GM12878 (cell line): Measurements from ENCODE around the gene MTHFD2. TPM values are rescaled to one million over a fixed set of nuclear protein-coding genes. Genes with fewer than 3 reads are reported as not detected.

Experiments
- ATAC-seq: fragments of 200-7000 bp; cut with Tn5 transposase; 3 replicates; pipeline ENCODE4 v1.9.1; 2020; ENCODE audit warnings: mild to moderate bottlenecking, moderate library complexity
- BruUV-seq: library from RNA; stranded (reverse); fragments of 400-500 nt; replicated peaks from 2 replicates; lab custom pipeline; 2021; lab: Mats Ljungman, UMichigan
- CTCF ChIA-PET: fragments of 300-600 bp; sonication (Branson Sonifier 250); formaldehyde crosslinking; extraction: SDS; loops from one replicate; lab custom pipeline; 2021; ENCODE audit warnings: inconsistent platforms; lab: Yijun Ruan, JAX
- POLR2A ChIA-PET: fragments of 350-600 bp; formaldehyde crosslinking; extraction: SDS; loops from one replicate; lab custom pipeline; 2021; ENCODE audit warnings: inconsistent platforms; lab: Charles Lee
- RAD21 ChIA-PET: fragments of 300-600 bp; sonication (Branson Sonifier 250); formaldehyde crosslinking; loops from one replicate; lab custom pipeline; 2023; ENCODE audit warnings: antibody characterized with exemption; ENCODE audit not compliant: unreplicated experiment; lab: Charles Lee
- SMC1A ChIA-PET: fragments of 300-600 bp; sonication (Branson Sonifier 250); formaldehyde crosslinking; loops from one replicate; lab custom pipeline; 2023; ENCODE audit not compliant: unreplicated experiment, uncharacterized antibody; lab: Charles Lee
- DNase-seq: peaks from one replicate; pipeline ENCODE4 v3.0.0-alpha.2; 2011; ENCODE audit warnings: low read depth, low spot score
- FAIRE-seq: peaks from 3 replicates; lab custom pipeline; 2011; peaks lifted over from hg19 to GRCh38; lab: Jason Lieb, UNC
- H2AFZ ChIP-seq: 2 replicates; pipeline ENCODE4 v1.6.0; 2011; ENCODE audit warnings: low read depth, low read length, control low read depth; ENCODE audit not compliant: control insufficient read depth
- H3K27ac ChIP-seq: 2 replicates; pipeline ENCODE4 v1.5.1; 2011; ENCODE audit warnings: control low read depth; ENCODE audit not compliant: control insufficient read depth, insufficient read depth
- H3K27me3 ChIP-seq, 2 experiments: replicated peaks in 1 of 2; 2 replicates each; pipeline versions ENCODE4 v1.6.0 to v1.6.1; 2011; ENCODE audit warnings: low read length in 1 of 2; ENCODE audit not compliant: control insufficient read depth in 2 of 2, insufficient read depth in 2 of 2
- H3K36me3 ChIP-seq, 2 experiments: 2 replicates each; pipeline ENCODE4 v1.5.1; 2011; ENCODE audit warnings: low read length in 1 of 2; ENCODE audit not compliant: control insufficient read depth in 2 of 2, insufficient read depth in 2 of 2
- H3K4me1 ChIP-seq: 2 replicates; pipeline ENCODE4 v1.6.1; 2011; ENCODE audit warnings: mild to moderate bottlenecking, low read length, moderate library complexity, mixed read lengths; ENCODE audit not compliant: control insufficient read depth, insufficient read depth
- H3K4me2 ChIP-seq: 2 replicates; pipeline ENCODE4 v1.6.0; 2011; ENCODE audit warnings: control low read depth; ENCODE audit not compliant: control insufficient read depth, insufficient read depth
- H3K4me3 ChIP-seq: fragments of 200-600 bp; sonication (generic); 2 replicates; pipeline ENCODE4 v1.5.1; 2016
- H3K79me2 ChIP-seq: 2 replicates; pipeline ENCODE4 v1.6.0; 2011; ENCODE audit warnings: low read length; ENCODE audit not compliant: control insufficient read depth, insufficient read depth
- H3K9ac ChIP-seq: 2 replicates; pipeline ENCODE4 v1.8.0; 2011; ENCODE audit warnings: low read length, control low read depth, mixed read lengths; ENCODE audit not compliant: control insufficient read depth, insufficient read depth
- H3K9me3 ChIP-seq: replicated peaks from 3 replicates; pipeline ENCODE4 v1.5.1; 2011; ENCODE audit warnings: mild to moderate bottlenecking, low read length; ENCODE audit not compliant: control insufficient read depth, insufficient read depth
- H4K20me1 ChIP-seq: 2 replicates; pipeline ENCODE4 v1.6.0; 2011; ENCODE audit not compliant: control insufficient read depth, insufficient read depth
- BCL11A ChIP-seq: IDR thresholded peaks from 2 replicates; pipeline ENCODE4 v1.6.1; 2011; ENCODE audit warnings: low read depth, low read length
- MEF2B ChIP-seq: fragments of 450-650 bp; IDR thresholded peaks from 2 replicates; pipeline ENCODE4 v1.6.1; 2018; ENCODE audit warnings: mild to moderate bottlenecking, moderate library complexity; ENCODE audit not compliant: partially characterized antibody, poor library complexity, severe bottlenecking
- NFYB ChIP-seq: IDR thresholded peaks from 2 replicates; pipeline ENCODE4 v1.6.1; 2011; ENCODE audit warnings: low read depth, mild to moderate bottlenecking, low read length, improper control_type of control experiment, moderate library complexity; ENCODE audit not compliant: insufficient read depth
- NR2F1 ChIP-seq: fragments of 450-650 bp; conservative IDR thresholded peaks from 2 replicates; pipeline ENCODE4 v1.6.1; 2017; ENCODE audit warnings: mild to moderate bottlenecking
- POU2F2 ChIP-seq: IDR thresholded peaks from 3 replicates; pipeline ENCODE4 v1.6.1; 2011; ENCODE audit warnings: low read depth, mild to moderate bottlenecking, low read length, borderline replicate concordance
- RAD21 ChIP-seq: IDR thresholded peaks from 2 replicates; pipeline ENCODE4 v1.6.1; 2011; ENCODE audit warnings: mild to moderate bottlenecking, low read depth, low read length, moderate library complexity; ENCODE audit not compliant: insufficient read depth
- ZBTB33 ChIP-seq: fragments of 450-650 bp; IDR thresholded peaks from 2 replicates; pipeline ENCODE4 v1.6.1; 2017; ENCODE audit warnings: mild to moderate bottlenecking
- ZNF207 ChIP-seq: fragments of 450-650 bp; IDR thresholded peaks from 2 replicates; pipeline ENCODE4 v1.6.1; 2014; ENCODE audit warnings: antibody characterized with exemption, mild to moderate bottlenecking, borderline replicate concordance
- ZNF217 ChIP-seq: fragments of 450-650 bp; IDR thresholded peaks from 2 replicates; pipeline ENCODE4 v1.6.1; 2017; ENCODE audit warnings: antibody characterized with exemption, mild to moderate bottlenecking
- ZZZ3 ChIP-seq: IDR thresholded peaks from 2 replicates; pipeline ENCODE4 v1.6.1; 2011; ENCODE audit warnings: low read depth; ENCODE audit not compliant: control insufficient read depth, insufficient read length
- WGBS: methylation state at CpG from one replicate; pipeline ENCODE4 v1.1.6; 2016; ENCODE audit warnings: low lambda C conversion rate; ENCODE audit not compliant: insufficient replicate concordance, insufficient coverage; ENCODE audit errors: missing lambda C conversion rate; 5-methylcytosine and 5-hydroxymethylcytosine counted together
- in situ Hi-C: fragments of 300-500 bp; cut with MboI; formaldehyde crosslinking; loops from 9 replicates; pipeline ENCODE4 v1.14.3; 2018; ENCODE audit warnings: mixed read lengths
- intact Hi-C: fragments of 100-400 bp; cut with micrococcal nuclease; formaldehyde crosslinking; loops from one replicate; pipeline ENCODE4 v1.14.2; 2022; ENCODE audit not compliant: unreplicated experiment
- polyA plus RNA-seq, 11 experiments: library from polyadenylated mRNA; depleted of rRNA in 4 of 11; unstranded in 6 of 11; stranded (reverse) in 5 of 11; fragments of >200 nt; fragmentation: Nextera tagmentation in 4 of 11; fragmentation: Illumina TruSeq in 1 of 11; extraction: Ambion mirVana in 4 of 11; extraction: Trizol in 1 of 11; gene quantifications; 1 replicate in 1 of 11; 2 replicates in 10 of 11; pipeline versions ENCODE4 v1.2.1 to v1.2.3, GENCODE V29; 2011 to 2016; ENCODE audit warnings: inconsistent platforms in 2 of 11, missing spikeins in 2 of 11, low read depth in 1 of 11
- total RNA-seq, 4 experiments: library from RNA; depleted of rRNA in 3 of 4; stranded (reverse); fragments of >200 nt in 3 of 4; fragmentation: Illumina TruSeq in 1 of 4; extraction: Trizol in 1 of 4; gene quantifications; 2 replicates each; pipeline versions ENCODE4 v1.2.1 to v1.2.3, GENCODE V29; 2013 to 2021

Gene MTHFD2
- total and polyA plus RNA-seq, 10 of the 15 experiments (the other 5 are each of a cell fraction or from before 2014, with no cell fraction given) = 128 to 292 (median 150) TPM

- ChIA-PET CTCF (interaction anchor here (0.8 kb wide), 1 partner anchor 11 kb away, joined by 3 read pairs; no protein-coding TSS in a partner anchor), POLR2A (interaction anchor here (0.6 kb wide), 2 partner anchors 48 to 135 kb away, joined by 3 to 4 read pairs; no protein-coding TSS in a partner anchor), SMC1A (no interaction called here), RAD21 (no interaction called here)
- Histone ChIP-seq H3K27ac (no peak overlapping the region), H3K4me1 (no peaks in the 10 kb centered on the region), H3K4me2 (no peak overlapping the region), H3K27me3 (no peaks in the 10 kb centered on the region), H2AFZ (no peak overlapping the region), H3K9me3 (no peaks in the 10 kb centered on the region), H3K4me3 (no peak overlapping the region), H4K20me1 (no peaks in the 10 kb centered on the region), H3K36me3 (peaks cover 3 to 21% of the 10 kb centered on the region in 2 experiments; a peak in 3 of 4 replicates), H3K9ac (no peak overlapping the region), H3K79me2 (no peaks in the 10 kb centered on the region)
- no TSS peak for BruUV-seq
- TF ChIP-seq ZBTB33 = no peak
- TF ChIP-seq ZZZ3 = no peak
- TF ChIP-seq ZNF217 = no peak
- no peak for TF ChIP-seq NR2F1
- TF ChIP-seq ZNF207 = no peak
- no peak for TF ChIP-seq POU2F2
- TF ChIP-seq MEF2B = no peak
- no peak for TF ChIP-seq RAD21
- TF ChIP-seq BCL11A = no peak
- TF ChIP-seq NFYB = no peak
- no peak for DNase-seq
- intact Hi-C loops (no loop called here), in situ Hi-C loops (no loop called here)
- FAIRE-seq = no peak
- ATAC-seq = no peak
- WGBS = 97% methylated on average over 6 of the region's 6 CpGs
Measured at GRCh38 chr2:74221091-74221490, 22.7 kb downstream of the MTHFD2 start.
